Stimulated activated CD4-positive, alpha-beta T cell treated with anti-CD3 and anti-CD28 coated beads, Interleukin-4, amount 100 ng/mL, for 4 hours (primary cell): ENCODE measurements around the gene FANCI.
"Not testable (repeated sequence)": the region's sequence is repeated elsewhere in the genome, so short reads cannot be mapped to it uniquely, and the experiment has no call there.

ENCODE experiments used
- DNase-seq, 2 experiments: peaks; one replicate each; pipeline ENCODE4 v3.0.0-alpha.2; 2020

Gene FANCI

DNA sequence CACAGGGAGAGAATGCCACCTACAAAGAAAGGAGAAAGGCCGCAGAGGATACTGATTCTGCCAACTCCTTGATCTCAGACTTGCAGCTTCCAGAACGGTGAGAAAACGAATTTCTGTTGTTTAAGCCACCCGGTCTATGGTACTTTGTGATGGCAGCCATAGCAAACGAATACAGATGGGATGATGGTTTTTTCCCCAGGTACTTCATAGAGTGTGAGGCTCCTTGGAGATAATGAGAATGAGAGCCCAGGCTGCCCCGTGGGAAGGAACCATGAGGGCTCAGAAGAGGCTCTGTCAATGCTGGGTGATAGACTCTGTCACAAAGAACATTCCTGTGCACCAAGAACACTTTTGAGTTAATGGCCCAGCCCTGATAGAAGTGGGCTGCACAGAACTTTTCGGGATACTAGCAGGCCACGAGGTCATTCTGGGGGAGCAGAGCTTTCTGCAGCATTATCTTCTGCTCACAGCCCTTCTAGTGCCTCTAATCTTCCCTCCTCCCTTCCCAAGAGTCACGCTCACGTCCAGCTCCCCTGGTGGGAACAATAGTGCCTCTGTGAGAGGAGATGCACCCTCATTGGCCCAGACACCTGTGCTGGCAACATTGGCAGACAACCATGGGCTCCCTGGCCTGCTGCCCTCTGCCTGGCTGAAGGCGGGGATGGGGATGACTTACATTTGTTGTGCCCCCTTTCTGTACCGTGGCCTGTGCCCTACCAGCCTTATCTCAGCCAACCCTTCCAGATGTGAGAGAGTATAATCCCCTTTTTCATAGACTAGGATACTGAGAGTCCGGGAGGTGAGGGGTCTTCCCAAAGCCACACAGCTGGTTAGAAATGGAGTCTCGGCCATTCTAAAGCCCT is 17.2 kb upstream of the FANCI start:
- DNase-seq = no peak

DNA sequence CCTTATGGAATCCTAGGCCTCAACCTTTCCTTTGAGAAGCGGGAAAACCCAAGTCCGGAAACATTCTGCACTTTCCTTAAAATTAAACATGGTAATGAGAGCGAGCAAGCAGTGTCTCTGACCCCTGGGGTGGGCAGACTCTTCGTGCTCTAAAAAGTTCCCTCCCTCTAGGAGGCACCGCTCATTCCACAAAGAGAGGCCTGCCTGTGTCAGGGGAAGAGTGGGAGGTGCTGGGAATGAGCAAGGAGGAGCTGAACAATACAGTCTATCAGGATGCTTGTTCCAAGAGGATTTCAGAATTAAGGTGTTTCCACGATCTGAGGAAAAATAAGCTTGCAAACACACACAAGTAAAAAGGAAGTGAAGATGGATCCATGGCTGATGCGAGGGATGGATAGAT is 16.4 kb upstream of the FANCI start:
- no peak for DNase-seq

DNA sequence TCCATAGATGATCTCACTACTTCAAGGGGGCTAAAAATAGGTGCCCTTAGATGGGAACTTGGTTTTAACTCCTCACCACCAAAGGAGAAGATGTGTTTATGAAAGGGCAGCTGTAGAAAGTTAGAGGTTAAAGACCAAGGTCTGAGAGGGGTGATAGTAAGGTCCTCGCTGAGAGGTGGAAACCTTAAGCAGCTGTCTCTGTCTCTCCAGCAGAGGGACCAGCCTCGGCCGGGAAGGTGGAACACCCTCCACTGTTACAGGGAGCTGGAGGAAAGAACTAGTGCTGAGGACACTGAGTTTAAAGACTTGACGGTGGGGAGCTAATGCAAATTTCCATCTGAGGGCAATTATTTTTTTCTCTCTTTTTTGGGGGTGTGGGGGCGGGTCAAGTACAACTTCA is 13.5 kb upstream of the FANCI start:
- DNase-seq = no peak

DNA sequence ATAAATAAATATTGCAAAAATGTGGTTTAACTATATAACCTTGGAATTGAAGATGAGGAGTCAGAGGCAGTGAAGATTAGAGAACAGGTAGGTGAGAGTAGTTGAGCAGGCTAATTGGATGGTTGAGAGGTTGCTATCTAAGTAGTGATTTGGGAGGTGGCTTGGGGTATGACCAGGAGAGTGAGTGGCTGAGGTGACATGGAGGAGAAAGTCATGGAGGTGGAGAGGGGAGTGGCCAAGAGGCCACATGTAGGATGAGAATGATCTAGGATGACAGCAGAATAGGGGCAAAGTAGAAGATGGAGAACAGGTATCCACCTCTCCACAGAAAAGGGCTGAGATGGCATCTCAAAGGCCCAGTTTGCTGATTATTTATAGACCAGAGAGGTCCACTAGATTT is 11.9 kb upstream of the FANCI start:
- no peak for DNase-seq

DNA sequence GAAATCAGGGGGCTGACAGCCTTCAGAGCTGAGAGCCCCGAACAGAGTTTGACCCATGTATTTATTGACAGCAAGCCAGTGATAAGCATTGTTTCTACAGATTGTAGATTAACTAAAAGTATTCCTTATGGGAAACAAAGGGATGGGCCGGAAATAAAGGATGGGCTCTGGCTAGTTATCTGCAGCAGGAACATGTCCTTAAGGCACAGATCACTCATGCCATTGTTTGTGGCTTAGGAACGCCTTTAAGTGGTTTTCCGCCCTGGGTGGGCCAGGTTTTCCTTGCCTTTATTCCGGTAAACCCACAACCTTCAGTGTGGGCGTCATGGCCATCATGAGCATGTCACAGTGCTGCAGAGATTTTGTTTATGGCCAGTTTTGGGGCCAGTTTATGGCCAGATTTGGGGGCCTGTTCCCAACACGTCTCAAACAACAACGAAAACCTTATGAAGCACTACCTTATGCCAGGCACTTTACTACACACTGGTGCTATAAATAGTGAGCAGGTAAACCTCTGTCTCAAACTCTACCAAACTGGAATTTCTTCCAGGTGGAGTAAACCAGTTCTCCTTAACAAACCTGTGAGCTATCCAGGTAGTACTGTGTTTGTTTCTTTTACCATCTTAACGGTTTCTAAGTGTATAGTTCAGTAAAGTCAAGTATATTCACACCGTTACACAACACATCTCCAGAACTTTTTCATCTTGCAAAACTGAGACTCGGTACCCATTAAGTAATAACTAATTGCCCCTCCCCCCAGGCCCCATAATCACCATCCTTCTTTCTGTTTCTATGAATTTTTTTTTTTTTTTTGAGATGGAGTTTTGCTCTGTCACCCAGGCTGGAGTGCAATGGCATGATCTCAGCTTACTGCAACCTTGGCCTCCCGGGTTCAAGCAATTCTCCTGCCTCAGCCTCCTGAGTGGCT is 3.6 kb upstream of the FANCI start:
- DNase-seq = not testable (repeated sequence)

DNA sequence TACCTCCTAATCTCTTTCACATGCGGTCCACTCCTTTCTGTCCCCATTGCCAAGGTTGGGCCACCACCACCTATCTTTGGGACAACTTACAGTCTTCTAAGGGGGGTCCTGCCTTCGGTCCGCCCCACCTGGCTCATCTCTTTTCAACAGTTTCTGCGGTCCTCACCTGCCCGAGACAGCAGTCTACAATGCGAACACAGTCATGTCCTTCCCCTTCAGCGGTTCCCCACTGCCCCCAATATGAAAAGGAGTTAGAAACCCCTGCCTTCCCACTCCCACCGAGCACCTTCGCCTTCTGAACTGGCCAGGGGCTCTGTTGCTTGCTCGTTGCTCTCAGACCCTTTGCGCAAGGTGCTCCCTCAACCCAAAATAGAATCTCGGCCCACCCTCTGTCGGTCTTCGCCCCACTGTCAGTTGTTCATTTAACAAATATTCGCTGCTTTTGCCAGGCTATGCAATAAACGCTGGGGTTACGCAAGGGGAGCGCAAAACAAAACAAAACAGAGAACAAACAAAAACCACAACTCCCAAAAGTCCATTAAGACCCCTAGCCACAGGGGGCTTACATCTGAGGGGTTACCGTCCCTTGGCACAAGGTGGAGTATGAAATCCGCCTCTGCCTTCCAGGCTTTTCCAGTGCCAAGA is 611 bp upstream of the FANCI start:
- DNase-seq = no peak

DNA sequence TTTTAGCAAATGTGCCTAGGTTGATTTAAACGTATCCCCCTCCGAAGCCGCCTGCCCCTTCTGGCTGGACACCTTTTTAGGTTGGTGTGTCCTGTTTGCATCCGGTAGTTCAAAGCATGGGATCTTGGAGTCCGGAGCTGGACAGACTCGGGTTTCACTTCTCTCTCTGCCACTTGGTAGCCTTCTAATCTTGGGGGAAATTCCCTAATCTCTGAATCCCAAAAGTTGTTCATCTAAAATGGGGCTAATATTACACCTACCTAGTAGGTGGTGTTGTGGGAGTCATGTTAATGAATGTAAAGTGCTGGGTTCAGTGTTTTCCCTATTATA is 760 bp downstream of the FANCI start:
- no peak for DNase-seq

DNA sequence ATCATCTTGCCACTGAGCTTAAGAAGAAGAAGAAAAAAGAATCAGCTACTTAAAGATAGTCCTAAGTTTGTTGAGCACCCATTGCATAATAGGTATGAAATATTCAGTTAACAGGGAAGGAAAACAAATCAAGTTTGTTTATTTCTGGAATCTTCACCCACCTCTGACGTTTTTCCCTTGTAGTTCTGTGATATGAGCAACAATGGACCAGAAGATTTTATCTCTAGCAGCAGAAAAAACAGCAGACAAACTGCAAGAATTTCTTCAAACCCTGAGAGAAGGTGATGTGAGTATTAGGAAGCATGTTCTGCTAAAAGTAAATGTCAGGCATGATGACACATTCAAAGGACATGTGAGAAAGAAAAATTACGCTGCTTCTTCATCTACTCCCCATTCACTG is 3.7 kb downstream of the FANCI start:
- DNase-seq = no peak

DNA sequence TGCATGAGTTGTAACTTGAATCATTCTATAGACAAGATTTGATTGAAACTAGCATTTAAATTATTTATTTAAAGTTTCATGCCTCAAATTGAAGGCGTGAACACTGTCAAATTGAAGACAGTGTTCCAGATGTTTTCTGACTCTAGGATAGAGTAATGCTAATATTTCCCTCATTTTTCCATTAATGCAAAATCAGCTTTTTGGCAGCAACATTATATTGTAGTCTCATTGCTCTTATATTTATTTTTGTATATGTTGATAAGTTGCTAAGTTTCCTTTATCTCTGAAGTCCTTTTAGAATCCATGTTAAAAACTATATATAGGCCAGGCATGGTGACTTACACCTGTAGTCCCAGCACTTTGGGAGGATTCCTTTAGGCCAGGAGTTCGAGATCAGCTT is 4.8 kb downstream of the FANCI start:
- DNase-seq = no peak

DNA sequence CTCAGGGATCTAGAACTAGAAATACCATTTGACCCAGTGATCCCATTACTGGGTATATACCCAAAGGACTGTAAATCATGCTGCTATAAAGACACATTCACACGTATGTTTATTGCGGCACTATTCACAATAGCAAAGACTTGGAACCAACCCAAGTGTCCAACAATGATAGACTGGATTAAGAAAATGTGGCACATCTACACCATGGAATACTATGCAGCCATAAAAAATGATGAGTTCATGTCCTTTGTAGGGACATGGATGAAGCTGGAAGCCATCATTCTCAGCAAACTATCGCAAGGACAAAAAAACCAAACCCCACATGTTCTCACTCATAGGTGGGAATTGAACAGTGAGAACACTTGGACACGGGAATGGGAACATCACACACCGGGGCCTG is 6.4 kb downstream of the FANCI start:
- DNase-seq = not testable (repeated sequence)

DNA sequence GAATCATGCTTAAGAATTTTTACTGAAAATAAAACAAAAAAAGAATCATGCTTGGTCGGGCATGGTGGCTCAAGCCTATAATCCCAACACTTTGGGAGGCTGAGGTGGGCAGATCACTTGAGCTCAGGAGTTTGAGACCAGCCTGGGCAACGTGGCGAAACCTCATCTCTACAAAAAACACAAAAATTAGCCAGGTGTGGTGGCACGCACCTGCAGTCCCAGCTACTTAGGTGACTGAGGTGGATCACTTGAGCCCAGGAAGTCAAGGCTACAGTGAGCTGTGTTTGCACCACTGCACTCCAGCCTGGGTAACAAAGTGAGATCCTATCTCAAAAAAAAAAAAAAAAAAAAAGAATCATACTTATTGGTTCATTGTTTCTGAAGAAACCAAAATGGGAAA is 33.5 kb downstream of the FANCI start:
- not testable (repeated sequence) for DNase-seq

DNA sequence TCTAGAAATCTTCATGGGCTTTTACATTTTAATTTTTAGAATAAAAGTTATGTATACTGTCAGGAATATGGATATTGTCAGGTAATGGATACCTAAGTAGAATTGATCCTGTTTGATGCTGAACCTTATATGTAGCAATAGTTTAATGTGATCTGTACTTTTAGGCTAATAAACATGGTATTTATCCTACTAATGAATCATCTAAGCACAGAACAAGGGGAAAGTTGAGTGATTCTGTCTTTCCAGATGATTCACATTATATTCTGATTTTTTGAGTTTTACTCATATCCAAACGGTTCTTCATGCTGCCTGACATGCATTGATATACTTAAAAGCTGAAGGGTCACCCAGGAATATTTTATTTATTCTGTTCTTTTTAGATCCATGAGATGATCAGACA is 34.5 kb downstream of the FANCI start:
- no peak for DNase-seq

DNA sequence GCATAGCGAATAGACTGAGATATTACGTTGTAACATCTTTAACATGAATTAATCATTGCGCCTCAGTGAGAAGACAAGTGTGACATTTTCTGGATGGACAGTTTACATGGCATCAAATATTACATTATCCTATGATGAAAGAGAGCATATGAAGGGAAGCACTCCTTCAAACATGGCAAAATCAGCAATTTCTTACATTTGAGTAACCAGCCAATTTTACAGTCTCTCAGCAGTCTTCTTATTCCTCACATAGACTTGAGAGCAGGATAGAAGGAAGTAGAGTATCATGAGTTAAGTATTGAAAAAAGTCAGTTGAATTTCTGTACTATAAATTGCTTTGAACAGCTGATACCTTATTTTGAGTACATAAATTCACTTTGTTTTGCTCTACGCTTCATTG is 38.9 kb downstream of the FANCI start:
- no peak for DNase-seq

DNA sequence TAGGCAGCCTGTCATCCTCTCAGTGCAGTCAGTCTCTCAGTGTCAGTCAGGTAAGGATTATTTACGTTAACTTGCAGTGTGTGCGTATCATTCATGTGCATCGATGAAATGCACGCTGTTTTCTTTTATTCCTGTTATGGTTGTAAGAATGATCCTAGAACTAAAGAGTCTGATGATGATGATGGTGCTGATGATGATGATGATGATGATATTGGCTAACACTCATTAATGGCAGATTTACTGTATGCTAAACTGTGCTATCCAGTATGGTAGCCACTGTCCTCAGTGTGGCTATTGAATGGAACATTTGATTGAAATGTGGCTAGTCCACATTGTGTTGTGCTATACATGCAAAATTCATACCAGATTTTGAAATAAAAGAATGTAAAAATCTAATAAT is 39.4 kb downstream of the FANCI start:
- DNase-seq = no peak

DNA sequence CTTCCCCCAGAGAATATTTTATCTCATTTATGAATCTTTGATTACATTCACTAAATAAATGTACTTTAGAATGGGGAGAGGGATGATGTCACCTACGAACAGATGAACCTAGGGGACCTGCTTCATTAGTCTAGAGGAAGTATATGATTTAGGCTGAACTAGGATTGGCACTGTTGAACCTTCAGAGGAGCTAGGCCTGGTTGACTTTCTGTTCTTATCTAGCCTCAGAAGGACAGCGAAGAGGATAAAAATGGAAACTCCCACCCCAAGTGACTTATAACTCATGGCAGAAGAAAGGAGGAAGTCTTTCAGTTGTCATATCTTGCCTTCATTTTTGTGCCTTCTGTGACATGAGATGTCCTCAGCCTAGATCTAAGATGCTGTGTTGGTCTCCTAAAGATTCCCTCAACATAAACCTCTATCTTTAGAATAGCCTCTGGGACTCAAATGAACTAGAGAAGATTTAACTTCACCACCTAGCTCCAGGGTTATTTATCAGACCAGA is 48.2 kb downstream of the FANCI start:
- no peak for DNase-seq

DNA sequence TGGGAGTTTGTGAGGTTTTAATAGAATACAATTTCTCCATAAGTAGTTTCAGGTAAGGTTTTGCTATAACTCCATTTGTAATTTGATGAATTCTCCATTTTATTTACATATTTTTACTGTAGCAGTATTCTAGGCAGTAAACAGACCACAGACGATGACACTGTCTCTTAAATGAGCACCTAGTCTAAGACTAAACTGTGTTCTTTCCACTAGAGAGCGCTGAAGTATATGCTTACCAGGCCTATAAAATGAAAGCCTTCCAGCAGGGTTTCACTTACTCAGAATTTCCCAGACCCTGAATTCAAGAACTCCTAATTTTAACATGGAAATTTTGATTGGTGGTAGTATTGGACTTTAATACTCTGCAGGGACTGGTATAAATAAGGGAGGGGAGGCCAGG is 49.2 kb downstream of the FANCI start:
- DNase-seq = no peak

DNA sequence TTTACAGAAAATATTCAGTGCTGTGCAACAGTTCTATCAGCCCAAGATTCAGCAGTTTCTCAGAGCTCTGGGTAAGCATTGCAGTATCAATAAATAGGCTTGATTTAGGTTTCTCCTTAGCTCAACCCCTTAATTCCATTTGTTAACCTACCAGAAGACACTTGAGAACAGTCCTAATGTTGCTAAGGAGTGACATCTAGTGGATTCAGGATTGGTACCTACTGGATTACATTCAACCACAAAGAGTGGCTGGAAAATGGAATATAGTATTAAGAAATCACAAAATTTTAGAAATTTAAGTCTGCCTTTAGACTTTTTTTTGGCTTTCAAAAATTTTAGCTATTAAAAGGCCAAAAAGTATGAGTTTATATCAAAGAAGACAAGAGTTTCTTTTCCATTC is 56.1 kb downstream of the FANCI start:
- no peak for DNase-seq

DNA sequence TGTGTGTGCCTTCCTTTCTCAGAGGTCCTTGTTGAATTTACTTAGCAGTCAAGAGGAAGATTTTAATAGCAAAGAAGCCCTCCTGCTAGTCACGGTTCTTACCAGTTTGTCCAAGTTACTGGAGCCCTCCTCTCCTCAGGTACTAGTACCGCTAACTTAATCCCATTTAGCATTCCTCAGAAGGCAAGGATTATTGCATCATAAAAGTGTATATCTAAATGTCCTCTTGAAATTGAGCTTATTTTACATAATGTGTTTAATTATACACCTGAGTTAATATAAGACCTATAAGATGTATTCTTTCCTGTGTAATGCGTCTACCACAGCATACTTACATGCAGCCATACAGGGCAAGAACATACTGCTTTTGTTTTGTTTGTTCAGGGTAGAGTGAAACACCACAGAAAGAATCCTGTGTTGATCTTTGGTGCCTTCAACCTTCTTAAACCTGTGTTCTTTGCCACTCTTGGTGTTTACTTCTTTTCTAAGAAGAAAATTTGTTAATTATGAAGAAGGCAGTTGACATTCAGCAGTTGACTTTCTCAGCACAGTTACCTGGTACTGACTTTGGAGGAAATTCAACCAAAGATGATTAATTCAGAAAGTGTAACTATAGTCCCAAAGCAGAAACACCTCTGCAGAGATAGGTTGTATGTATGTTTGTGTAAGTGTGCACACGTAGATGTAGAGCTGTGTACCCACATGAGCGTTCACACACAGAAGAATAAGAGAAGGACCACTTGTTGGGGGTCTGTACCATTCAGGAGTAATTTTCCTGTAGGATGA is 57.7 kb downstream of the FANCI start:
- DNase-seq = no peak

DNA sequence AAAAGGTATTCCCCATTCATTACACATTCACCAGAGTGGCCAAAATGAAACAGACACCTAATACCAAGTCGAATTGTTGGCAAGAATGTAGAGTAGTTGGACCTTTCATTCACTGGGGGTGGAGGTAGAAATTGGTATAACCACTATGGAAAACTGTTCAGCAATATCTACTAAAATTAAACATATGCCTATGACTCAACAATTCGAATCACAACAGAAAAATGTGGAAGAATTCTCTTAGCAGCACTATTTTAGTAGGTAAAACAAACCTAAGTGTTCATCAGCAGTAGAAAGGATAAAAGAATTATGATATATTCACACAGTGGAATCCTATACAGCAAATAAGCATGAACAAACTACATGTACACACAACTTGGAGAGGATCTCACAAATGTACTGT is 60.2 kb downstream of the FANCI start:
- DNase-seq = no peak

DNA sequence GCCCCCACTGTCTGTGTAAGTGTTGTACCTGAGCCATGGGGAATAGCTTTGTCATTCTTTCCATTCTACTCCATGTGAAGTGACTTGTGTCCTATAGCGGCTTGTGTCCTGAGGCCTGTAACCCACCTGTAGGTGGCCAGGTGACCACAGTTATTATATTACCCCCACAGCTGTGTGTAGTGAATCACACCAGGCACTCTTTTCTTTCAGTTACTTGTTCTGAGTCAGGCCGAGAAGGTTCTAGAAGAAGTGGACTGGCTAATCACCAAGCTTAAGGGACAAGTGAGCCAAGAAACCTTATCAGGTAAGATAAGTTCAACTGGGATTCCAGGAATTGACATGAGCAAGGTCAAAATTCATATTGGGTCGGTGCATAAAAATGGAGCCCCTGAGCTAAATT is 61.6 kb downstream of the FANCI start:
- DNase-seq = no peak

DNA sequence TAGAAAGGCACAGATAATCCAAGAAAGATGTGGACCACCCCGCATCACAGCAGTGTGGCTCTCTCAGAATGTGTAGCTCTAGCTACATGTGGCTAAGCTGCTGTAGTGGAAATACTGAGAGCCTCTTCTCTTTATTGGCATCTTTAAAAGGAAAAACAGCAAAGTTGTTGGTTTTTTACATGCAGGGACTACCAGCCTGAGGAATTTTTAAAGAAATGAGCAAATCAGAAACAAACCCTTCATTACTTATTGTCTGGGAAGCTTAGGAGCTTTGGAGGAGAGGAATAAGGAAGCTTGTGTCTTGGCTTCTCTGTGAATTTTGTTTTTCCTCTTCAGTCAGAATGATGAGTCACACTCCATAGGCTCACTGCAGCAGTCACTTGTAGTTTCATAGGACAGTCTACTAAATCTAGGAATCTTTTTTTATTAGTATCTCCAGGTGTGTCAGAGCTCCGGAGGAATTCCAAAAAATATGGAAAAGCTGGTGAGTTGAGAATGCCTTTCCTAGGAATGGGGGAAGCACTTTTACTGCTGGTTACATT is 63.3 kb downstream of the FANCI start:
- no peak for DNase-seq

DNA sequence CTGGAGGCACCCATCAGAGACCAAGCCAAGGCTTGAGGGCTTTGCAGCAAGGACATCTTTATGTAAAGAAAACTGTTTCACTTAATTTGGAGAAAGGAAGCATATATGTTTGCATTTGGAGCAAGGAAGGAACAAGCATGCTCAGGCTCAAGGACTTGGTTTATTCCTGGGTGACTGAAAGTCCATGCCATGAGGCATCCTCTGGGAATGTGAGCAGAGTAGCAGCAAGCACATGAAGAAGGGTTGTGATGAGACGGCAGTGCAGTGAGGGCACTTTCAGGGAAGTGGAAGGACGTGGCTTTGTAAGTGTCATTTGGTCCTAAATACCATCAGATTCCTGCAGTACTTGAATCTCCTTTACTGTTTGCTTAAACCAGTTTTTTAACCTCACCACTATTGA is 64.0 kb downstream of the FANCI start:
- no peak for DNase-seq
